GM12875 (cell line): ENCODE results near the gene TSR2.

Experiments
- H3K4me3 ChIP-seq: one replicate; pipeline ENCODE4 v1.5.1; 2011; ENCODE audit warnings: low read depth, low read length, control low read depth
- TF ChIP-seq, protein P1 (sequence below): IDR thresholded peaks from 2 replicates; pipeline ENCODE4 v1.5.1; 2011; ENCODE audit warnings: low read depth, mild to moderate bottlenecking, control low read depth, inconsistent platforms, low read length, moderate library complexity, borderline replicate concordance; ENCODE audit not compliant: insufficient read depth

TSR2 gene

DNA sequence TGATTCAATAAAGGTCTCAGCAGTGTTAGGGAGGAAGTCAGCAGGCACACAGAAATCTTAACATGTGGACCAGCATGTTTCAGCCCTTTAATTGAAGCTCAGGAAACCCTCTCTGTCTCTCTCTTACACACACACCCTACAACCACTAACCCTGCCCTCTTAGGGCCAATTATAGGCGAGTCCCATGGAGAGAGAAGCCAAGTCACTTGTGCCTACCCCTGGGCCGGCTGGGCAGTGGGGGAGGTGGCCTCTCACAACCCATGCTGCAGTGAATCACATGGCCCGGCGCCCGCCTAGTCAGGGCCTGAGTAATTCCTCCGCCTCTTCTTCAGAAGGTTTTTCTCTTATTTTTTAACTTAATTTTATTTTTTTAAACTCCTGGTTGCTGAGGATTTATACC, 52.1 kb downstream of the TSR2 start:
- no peak overlapping the region for H3K4me3 ChIP-seq
- TF ChIP-seq, protein P1, sequence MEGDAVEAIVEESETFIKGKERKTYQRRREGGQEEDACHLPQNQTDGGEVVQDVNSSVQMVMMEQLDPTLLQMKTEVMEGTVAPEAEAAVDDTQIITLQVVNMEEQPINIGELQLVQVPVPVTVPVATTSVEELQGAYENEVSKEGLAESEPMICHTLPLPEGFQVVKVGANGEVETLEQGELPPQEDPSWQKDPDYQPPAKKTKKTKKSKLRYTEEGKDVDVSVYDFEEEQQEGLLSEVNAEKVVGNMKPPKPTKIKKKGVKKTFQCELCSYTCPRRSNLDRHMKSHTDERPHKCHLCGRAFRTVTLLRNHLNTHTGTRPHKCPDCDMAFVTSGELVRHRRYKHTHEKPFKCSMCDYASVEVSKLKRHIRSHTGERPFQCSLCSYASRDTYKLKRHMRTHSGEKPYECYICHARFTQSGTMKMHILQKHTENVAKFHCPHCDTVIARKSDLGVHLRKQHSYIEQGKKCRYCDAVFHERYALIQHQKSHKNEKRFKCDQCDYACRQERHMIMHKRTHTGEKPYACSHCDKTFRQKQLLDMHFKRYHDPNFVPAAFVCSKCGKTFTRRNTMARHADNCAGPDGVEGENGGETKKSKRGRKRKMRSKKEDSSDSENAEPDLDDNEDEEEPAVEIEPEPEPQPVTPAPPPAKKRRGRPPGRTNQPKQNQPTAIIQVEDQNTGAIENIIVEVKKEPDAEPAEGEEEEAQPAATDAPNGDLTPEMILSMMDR: no peak

GRCh38 chrX:54494166-54494988, 54.2 kb downstream of the TSR2 start:
- TF ChIP-seq, protein P1: no peak

More at GRCh38 chrX:54494166-54494988, 54.2 kb downstream of the TSR2 start:
- H3K4me3 ChIP-seq: no peak overlapping the region
